Measurements from ENCODE around the gene NQO2.
"Not testable (repeated sequence)": the region's sequence is repeated elsewhere in the genome, so short reads cannot be mapped to it uniquely, and the experiment has no call there.

NQO2 gene

GRCh38 chr6:2968600-2969135, 31.0 kb upstream of the NQO2 start:
- no peak for DNase-seq (ENCODE audit: low read depth)
- H3K4me3 ChIP-seq (ENCODE audit: low read depth, low read length) = no peak overlapping the region
- no peak for TF ChIP-seq CTCF (IDR thresholded peaks at IDR 0.05; ENCODE audit: low read depth, low read length, missing control alignments)
- in situ Hi-C loops (cut with HindIII; ENCODE audit: low sequenced_read_pairs) = no loop called here

DNA sequence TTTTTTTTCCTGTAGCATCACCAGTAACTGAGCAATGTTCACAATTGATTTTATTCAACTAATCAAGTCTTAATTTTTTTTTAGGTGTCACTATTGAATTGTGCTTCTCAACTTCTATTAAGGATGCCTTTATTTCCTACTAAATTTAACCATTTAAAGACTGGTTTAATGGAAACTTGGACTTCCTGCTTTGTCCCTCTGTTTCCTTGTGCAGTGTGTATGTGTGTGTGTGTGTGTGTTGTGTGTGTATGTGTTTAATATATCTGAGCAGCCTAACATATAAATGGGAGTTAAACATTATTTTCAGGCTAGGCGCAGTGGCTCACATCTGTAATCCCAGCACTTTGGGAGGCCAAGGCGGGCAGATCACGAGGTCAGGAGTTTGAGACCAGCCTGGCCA, 30.1 kb upstream of the NQO2 start:
- TF ChIP-seq CTCF (IDR thresholded peaks at IDR 0.05; ENCODE audit: low read depth, low read length, missing control alignments) = no peak
- no peak overlapping the region for H3K4me3 ChIP-seq (ENCODE audit: low read depth, low read length)
- in situ Hi-C loops (cut with HindIII; ENCODE audit: low sequenced_read_pairs) = no loop called here
- DNase-seq (ENCODE audit: low read depth) = no peak

- peak overlapping the region; percentile 51 for H3K4me3 ChIP-seq (ENCODE audit: low read depth, low read length)
- TF ChIP-seq CTCF (IDR thresholded peaks at IDR 0.05; ENCODE audit: low read depth, low read length, missing control alignments) = no peak
- DNase-seq (ENCODE audit: low read depth) = no peak
- in situ Hi-C loops (cut with HindIII; ENCODE audit: low sequenced_read_pairs) = no loop called here
These were observed 29.5 kb upstream of the NQO2 start for GRCh38 chr6:2970034-2970685.

DNA sequence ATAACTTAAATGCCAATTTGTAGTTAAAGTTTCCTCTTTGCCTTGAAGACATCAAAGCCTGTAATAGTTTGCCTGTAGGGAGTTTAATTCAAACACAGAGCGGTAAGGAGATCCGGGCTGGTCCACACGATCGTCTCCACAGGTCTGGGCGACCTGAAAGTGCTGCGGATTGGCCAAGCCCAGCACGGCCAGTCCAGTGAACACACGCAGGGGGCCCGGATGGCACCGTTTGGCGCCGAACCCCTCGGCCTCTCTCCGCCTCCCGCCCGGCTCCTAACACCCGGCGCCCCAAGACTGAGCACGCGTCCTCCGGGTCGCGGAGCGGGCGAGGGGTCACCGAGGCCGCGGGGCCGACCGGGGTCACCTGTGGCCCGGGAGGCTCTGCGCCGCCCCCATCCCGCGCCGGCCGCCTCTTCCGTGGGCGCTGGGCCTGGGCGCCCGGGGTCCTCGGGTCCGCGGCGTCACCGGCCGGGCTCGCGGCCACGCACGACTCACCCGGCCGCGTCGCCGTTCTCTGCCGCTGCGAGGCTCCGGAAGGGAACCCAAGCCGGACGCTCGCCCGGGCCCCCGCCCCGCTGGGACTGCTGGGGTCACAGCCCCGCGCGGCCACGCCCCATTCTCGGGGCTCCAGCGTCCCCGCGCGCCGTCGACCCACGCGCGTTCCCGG, 28.8 kb upstream of the NQO2 start:
- no peak for TF ChIP-seq CTCF (IDR thresholded peaks at IDR 0.05; ENCODE audit: low read depth, low read length, missing control alignments)
- in situ Hi-C loops (cut with HindIII; ENCODE audit: low sequenced_read_pairs) = no loop called here
- DNase-seq (ENCODE audit: low read depth) = no peak
- peak overlapping the region; percentile 51 for H3K4me3 ChIP-seq (ENCODE audit: low read depth, low read length)

- no peak for TF ChIP-seq CTCF (IDR thresholded peaks at IDR 0.05; ENCODE audit: low read depth, low read length, missing control alignments)
- H3K4me3 ChIP-seq (ENCODE audit: low read depth, low read length) = peak within 1 kb of the TSS; percentile 51
- in situ Hi-C loops (cut with HindIII; ENCODE audit: low sequenced_read_pairs) = no loop called here
- DNase-seq (ENCODE audit: low read depth) = no peak
These were observed 28.1 kb upstream of the NQO2 start, which contains the start of gene SERPINB6 for GRCh38 chr6:2971420-2972218. SERPINB6 (minus strand) TSS chr6:2971567; CDS start chr6:2959332, 12,235 bp downstream.

DNA sequence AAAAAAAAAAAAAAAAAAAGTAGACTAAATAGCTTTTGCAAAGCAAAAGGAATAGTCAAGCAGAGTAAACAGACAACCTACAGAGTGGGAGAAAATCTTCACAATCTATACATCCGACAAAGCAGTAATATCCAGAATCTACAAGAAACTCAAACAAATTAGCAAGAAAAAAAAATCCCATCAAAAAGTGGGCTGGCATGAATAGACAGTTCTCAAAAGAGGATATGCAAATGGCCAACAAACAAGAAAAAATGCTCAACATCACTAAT, 27.5 kb upstream of the NQO2 start:
- in situ Hi-C loops (cut with HindIII; ENCODE audit: low sequenced_read_pairs); DNase-seq (ENCODE audit: low read depth): not testable (repeated sequence)
- H3K4me3 ChIP-seq (ENCODE audit: low read depth, low read length) = peak overlapping the region; percentile 51

- DNase-seq (ENCODE audit: low read depth); H3K4me3 ChIP-seq (ENCODE audit: low read depth, low read length); in situ Hi-C loops (cut with HindIII; ENCODE audit: low sequenced_read_pairs): not testable (repeated sequence)
These were observed 27.0 kb upstream of the NQO2 start for GRCh38 chr6:2972685-2973084.

DNA sequence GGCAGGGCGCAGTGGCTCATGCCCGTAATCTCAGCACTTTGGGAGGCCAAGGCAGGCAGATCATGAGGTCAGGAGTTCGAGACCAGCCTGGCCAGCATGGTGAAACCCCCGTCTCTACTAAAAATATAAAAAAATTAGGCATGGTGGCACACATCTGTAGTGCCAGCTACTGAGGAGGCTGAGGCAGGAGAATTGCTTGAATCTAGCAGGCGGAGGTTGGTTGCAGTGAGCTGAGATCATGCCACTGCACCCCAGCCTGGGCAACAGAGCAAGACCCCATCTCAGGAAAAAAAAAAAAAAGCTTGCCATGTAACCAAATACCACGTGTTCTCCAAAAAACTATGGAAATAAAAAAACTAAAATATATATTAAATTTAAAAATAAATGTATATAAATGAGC, 26.5 kb upstream of the NQO2 start:
- DNase-seq (ENCODE audit: low read depth); in situ Hi-C loops (cut with HindIII; ENCODE audit: low sequenced_read_pairs); H3K4me3 ChIP-seq (ENCODE audit: low read depth, low read length): not testable (repeated sequence)

Data from astrocyte of the cerebellum (primary cell).